ENCODE measurements around the gene TLX3.

TLX3 gene

DNA sequence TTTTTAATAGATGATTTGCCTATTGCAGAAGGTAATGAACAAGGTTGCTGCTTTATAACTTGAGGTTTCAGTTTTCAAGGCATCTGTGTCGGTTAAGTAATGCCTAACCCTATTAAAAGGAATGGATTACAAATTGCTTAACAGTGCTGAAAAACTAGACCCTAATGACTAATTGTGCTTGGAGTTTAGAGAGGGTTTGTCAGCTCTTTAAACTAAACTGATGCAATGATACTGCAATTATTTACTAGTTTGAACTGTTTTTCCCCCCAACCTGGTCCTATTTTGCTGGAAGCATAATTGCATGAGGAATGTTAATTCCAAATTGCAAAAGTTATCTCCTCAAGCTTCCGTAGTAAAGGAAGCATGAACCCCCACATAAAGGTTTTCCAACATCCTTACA lies 39.3 kb upstream of the TLX3 start:
- TF ChIP-seq, protein P1, sequence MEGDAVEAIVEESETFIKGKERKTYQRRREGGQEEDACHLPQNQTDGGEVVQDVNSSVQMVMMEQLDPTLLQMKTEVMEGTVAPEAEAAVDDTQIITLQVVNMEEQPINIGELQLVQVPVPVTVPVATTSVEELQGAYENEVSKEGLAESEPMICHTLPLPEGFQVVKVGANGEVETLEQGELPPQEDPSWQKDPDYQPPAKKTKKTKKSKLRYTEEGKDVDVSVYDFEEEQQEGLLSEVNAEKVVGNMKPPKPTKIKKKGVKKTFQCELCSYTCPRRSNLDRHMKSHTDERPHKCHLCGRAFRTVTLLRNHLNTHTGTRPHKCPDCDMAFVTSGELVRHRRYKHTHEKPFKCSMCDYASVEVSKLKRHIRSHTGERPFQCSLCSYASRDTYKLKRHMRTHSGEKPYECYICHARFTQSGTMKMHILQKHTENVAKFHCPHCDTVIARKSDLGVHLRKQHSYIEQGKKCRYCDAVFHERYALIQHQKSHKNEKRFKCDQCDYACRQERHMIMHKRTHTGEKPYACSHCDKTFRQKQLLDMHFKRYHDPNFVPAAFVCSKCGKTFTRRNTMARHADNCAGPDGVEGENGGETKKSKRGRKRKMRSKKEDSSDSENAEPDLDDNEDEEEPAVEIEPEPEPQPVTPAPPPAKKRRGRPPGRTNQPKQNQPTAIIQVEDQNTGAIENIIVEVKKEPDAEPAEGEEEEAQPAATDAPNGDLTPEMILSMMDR (IDR thresholded peaks at IDR 0.05; ENCODE audit: insufficient read depth, missing control alignments): no peak
- DNase-seq (ENCODE audit: insufficient read length, low spot score) (no peak), FAIRE-seq (no peak)

DNA sequence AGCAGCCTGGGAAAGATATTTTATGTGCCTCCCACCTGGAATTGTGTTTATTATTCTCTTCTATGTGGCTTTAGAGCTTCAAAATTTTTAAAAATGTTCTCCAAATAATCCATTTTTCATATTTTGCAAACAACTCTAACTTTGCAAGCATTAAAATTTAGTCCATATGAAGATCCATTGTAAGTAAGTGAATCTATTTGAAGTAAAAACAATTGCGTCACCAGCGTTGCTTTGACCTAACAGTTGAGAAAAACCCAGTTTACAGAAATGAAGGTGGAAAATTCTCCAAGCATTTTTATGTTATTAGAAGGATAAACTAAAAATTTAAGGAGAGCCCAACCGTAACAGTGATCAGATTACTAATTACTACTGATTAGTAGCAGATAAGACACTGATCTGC lies 38.9 kb upstream of the TLX3 start:
- DNase-seq (ENCODE audit: insufficient read length, low spot score) (no peak), FAIRE-seq (no peak)
- TF ChIP-seq, protein P1 (IDR thresholded peaks at IDR 0.05; ENCODE audit: insufficient read depth, missing control alignments): no peak

DNA sequence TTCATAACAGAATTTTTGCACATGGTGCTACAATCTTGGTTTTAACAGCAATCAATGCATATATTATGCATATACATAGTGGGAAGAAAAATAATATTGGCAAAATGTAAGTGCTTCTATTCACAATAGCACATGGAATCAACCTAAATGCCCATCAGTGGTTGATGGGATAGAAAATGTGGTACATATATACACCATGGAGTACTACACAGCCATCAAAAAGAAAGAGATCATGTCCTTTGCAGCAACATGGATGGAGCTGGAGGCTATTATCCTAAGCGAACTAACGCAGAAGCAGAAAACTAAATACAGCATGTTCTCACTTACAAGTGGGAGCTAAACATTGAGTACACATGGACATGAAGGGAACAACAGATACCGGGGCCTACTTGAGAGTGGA lies 37.2 kb upstream of the TLX3 start:
- TF ChIP-seq, protein P1 (IDR thresholded peaks at IDR 0.05; ENCODE audit: insufficient read depth, missing control alignments): no peak
- DNase-seq (ENCODE audit: insufficient read length, low spot score) (no peak), FAIRE-seq (no peak)

GRCh38 chr5:171272996-171273970 lies 35.8 kb upstream of the TLX3 start:
- FAIRE-seq (no peak), DNase-seq (ENCODE audit: insufficient read length, low spot score) (no peak)
- TF ChIP-seq, protein P1 (IDR thresholded peaks at IDR 0.05; ENCODE audit: insufficient read depth, missing control alignments): peak; percentile 37

DNA sequence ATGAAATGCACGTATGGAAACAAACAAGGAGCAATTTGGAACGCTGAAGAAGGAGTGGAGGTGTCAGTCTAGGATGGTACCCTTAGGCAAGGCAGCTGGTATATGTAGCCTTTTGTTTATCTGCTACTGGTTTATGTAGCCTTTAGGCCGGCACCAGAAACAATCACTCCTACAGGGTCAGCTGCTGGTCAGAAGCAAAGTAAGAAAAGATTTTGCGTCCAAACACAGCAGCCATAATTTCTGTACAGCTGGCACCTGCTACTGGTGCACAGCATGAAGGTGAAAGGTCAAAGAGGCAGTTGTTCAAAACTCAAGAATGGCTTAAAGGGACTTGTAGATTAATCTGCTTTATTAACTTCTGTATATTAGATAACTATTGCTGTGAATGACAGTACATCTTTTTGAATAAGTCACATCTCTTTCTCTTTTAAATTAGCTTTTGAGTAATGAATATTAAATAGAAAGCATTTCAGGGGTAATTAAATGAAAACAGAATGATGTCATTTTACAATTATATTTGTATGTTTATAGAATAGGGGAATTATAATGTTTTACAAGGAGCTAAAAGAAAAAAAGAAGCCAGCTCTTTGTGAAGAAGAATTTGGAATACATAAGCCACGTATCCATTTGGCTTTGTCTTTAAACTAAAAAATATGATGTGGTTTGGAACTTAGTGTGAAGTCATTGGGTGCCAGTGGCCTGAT lies 33.1 kb upstream of the TLX3 start:
- FAIRE-seq: no peak
- TF ChIP-seq, protein P1 (IDR thresholded peaks at IDR 0.05; ENCODE audit: insufficient read depth, missing control alignments): no peak
- DNase-seq (ENCODE audit: insufficient read length, low spot score): no peak

- FAIRE-seq: no peak
- TF ChIP-seq, protein P1 (IDR thresholded peaks at IDR 0.05; ENCODE audit: insufficient read depth, missing control alignments): no peak
- no peak for DNase-seq (ENCODE audit: insufficient read length, low spot score)
These were observed 25.3 kb upstream of the TLX3 start for GRCh38 chr5:171283753-171284152.
